Mesenchymal stem cell (in vitro differentiated cells and primary cell): Measurements from ENCODE around the gene ADGRV1.

ENCODE experiments used
- DNase-seq: peaks from one replicate; pipeline ENCODE4 v3.0.0-alpha.2; 2013
- H2AFZ ChIP-seq: one replicate; pipeline ENCODE4 v1.6.1; 2013; ENCODE audit warnings: low read depth, mild to moderate bottlenecking, control low read depth, inconsistent platforms, low read length, moderate library complexity
- H2AK5ac ChIP-seq: 2 replicates; pipeline ENCODE4 v1.6.1; 2013; ENCODE audit warnings: low read length, moderate library complexity, mild to moderate bottlenecking, inconsistent platforms; ENCODE audit not compliant: severe bottlenecking
- H2BK120ac ChIP-seq: one replicate; pipeline ENCODE4 v1.6.1; 2013; ENCODE audit warnings: low read depth, mild to moderate bottlenecking, inconsistent platforms, low read length, moderate library complexity
- H2BK12ac ChIP-seq, 2 experiments: one replicate each; pipeline ENCODE4 v1.6.1; 2013; ENCODE audit warnings: inconsistent platforms in 2 of 2, low read length in 2 of 2, mild to moderate bottlenecking in 2 of 2, moderate library complexity in 2 of 2, control low read depth in 1 of 2
- H2BK15ac ChIP-seq: one replicate; pipeline ENCODE4 v1.6.1; 2013; ENCODE audit warnings: mild to moderate bottlenecking, low read depth, inconsistent platforms; ENCODE audit not compliant: poor library complexity, severe bottlenecking
- H2BK5ac ChIP-seq: 2 replicates; pipeline ENCODE4 v1.6.1; 2013; ENCODE audit warnings: low read depth, mild to moderate bottlenecking, low read length, control low read depth, inconsistent platforms; ENCODE audit not compliant: poor library complexity, severe bottlenecking
- H3K14ac ChIP-seq, 2 experiments: one replicate each; pipeline ENCODE4 v1.6.1; 2013; ENCODE audit warnings: inconsistent platforms in 2 of 2, low read length in 2 of 2, control low read depth in 1 of 2, mild to moderate bottlenecking in 1 of 2, moderate library complexity in 1 of 2
- H3K18ac ChIP-seq, 2 experiments: one replicate each; pipeline ENCODE4 v1.6.1; 2013; ENCODE audit warnings: inconsistent platforms in 2 of 2, low read length in 2 of 2, control low read depth in 1 of 2, low read depth in 1 of 2, mild to moderate bottlenecking in 1 of 2
- H3K23ac ChIP-seq, 2 experiments: one replicate each; pipeline ENCODE4 v1.6.1; 2013; ENCODE audit warnings: inconsistent platforms in 2 of 2, low read length in 2 of 2, mild to moderate bottlenecking in 2 of 2, moderate library complexity in 2 of 2, control low read depth in 1 of 2
- H3K27ac ChIP-seq: 2 replicates; pipeline ENCODE4 v1.5.1; 2013; ENCODE audit warnings: mild to moderate bottlenecking, moderate library complexity, low read length, control low read depth, inconsistent platforms; ENCODE audit not compliant: poor library complexity, severe bottlenecking
- H3K27me3 ChIP-seq, 2 experiments: 2 replicates each; pipeline versions ENCODE4 v1.6.1 to v1.7.0; 2013; ENCODE audit warnings: low read length in 2 of 2, mild to moderate bottlenecking in 2 of 2, moderate library complexity in 2 of 2, control low read depth in 1 of 2, inconsistent platforms in 1 of 2; ENCODE audit not compliant: control insufficient read depth in 1 of 2, insufficient read depth in 1 of 2
- H3K36me3 ChIP-seq, 2 experiments: 2 replicates each; pipeline versions ENCODE4 v1.6.1 to v1.7.0; 2013; ENCODE audit warnings: low read length in 2 of 2, control low read depth in 1 of 2, inconsistent platforms in 1 of 2, low read depth in 1 of 2, mild to moderate bottlenecking in 1 of 2; ENCODE audit not compliant: insufficient read depth in 2 of 2, control insufficient read depth in 1 of 2
- H3K4ac ChIP-seq, 2 experiments: one replicate each; pipeline ENCODE4 v1.6.1; 2013; ENCODE audit warnings: inconsistent platforms in 2 of 2, low read length in 2 of 2, mild to moderate bottlenecking in 2 of 2, moderate library complexity in 2 of 2, control low read depth in 1 of 2, low read depth in 1 of 2
- H3K4me1 ChIP-seq: 2 replicates; pipeline ENCODE4 v1.6.1; 2013; ENCODE audit warnings: low read depth, low read length, control low read depth; ENCODE audit not compliant: control insufficient read depth, insufficient read depth
- H3K4me2 ChIP-seq: 2 replicates; pipeline ENCODE4 v1.6.1; 2013; ENCODE audit warnings: low read length, mild to moderate bottlenecking, inconsistent platforms; ENCODE audit not compliant: poor library complexity, severe bottlenecking
- H3K4me3 ChIP-seq, 2 experiments: 2 replicates each; pipeline versions ENCODE4 v1.5.1 to v1.7.0; 2013; ENCODE audit warnings: low read length in 2 of 2, mild to moderate bottlenecking in 2 of 2, control low read depth in 1 of 2, low read depth in 1 of 2; ENCODE audit not compliant: insufficient read depth in 1 of 2
- H3K79me1 ChIP-seq: replicated peaks from 2 replicates; pipeline ENCODE4 v1.6.1; 2013; ENCODE audit warnings: mild to moderate bottlenecking, control low read depth, low read length, inconsistent platforms; ENCODE audit not compliant: poor library complexity, severe bottlenecking
- H3K9ac ChIP-seq: 2 replicates; pipeline ENCODE4 v1.7.0; 2013; ENCODE audit warnings: mild to moderate bottlenecking, low read length, moderate library complexity
- H3K9me3 ChIP-seq: 2 replicates; pipeline ENCODE4 v1.7.0; 2013; ENCODE audit warnings: mild to moderate bottlenecking, low read length; ENCODE audit not compliant: control insufficient read depth
- H4K8ac ChIP-seq: one replicate; pipeline ENCODE4 v1.6.1; 2013; ENCODE audit warnings: inconsistent platforms, mild to moderate bottlenecking, low read length, moderate library complexity
- H4K91ac ChIP-seq: one replicate; pipeline ENCODE4 v1.6.1; 2013; ENCODE audit warnings: mild to moderate bottlenecking, low read length, inconsistent platforms
- WGBS: methylation state at CpG from one replicate; pipeline ENCODE4 v1.1.7; 2013; ENCODE audit warnings: mixed read lengths; 5-methylcytosine and 5-hydroxymethylcytosine counted together

The ADGRV1 gene

DNA sequence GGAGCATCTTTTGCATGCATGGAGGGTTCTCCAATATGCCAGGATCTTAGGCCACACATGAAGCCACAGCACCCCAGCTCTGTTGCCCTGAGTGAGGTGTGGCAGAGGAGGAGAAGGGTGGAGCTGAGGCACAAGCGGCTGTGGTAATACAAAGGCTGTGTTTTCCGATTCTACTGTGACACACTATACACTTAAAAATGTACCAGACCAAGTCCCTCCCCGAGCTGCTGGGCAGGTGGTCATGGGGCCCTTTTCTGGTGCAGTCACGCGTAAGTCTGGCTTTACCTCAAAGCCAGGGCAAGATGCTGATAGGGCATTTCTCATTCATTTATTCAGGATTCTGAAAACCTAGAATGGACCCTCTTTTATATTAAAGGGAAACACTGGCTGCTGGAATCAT, 3.7 kb downstream of the ADGRV1 start:
- Histone ChIP-seq H4K8ac (no peak overlapping the region), H2AK5ac (no peak overlapping the region), H2BK15ac (no peak overlapping the region), H3K23ac (no peak overlapping the region), H3K9me3 (no peaks in the 10 kb centered on the region), H3K27ac (no peak overlapping the region), H3K4me3 (no peak overlapping the region), H3K4me1 (peaks cover 8% of the 10 kb centered on the region), H3K27me3 (peaks cover 24 to 45% of the 10 kb centered on the region in 2 experiments), H3K36me3 (no peaks in the 10 kb centered on the region), H3K18ac (no peak overlapping the region), H4K91ac (no peak overlapping the region), H3K9ac (no peak overlapping the region), H3K4ac (no peak overlapping the region), H3K79me1 (no peaks in the 10 kb centered on the region), H2BK120ac (no peak overlapping the region), H3K14ac (no peak overlapping the region), H2BK12ac (no peak overlapping the region), H2AFZ (no peak overlapping the region), H3K4me2 (no peak overlapping the region), H2BK5ac (no peak overlapping the region)
- DNase-seq = no peak
- 59% methylated on average over 4 of the region's 5 CpGs for WGBS

DNA sequence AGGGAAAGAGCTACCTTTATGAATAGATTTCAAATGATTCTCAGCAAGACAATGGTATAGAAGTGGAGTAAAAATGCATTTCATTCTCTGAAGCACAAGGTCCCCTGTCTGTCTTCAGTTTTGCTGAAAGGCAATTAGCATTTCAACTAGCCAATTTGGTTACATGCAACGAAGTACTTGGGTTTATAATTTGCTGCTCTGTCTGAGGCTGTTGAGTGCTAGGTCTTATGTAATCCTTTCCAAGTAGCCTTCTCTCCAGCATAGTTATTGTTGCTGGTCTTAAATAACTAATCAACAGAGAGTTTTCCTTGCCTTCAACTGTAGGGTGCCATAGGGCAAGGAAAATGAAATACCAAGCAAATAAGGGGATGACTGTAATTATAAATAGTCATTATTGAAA, 4.5 kb downstream of the ADGRV1 start:
- H2BK120ac ChIP-seq = no peak overlapping the region
- H3K4me1 ChIP-seq = peaks cover 8% of the 10 kb centered on the region
- H2BK15ac ChIP-seq = no peak overlapping the region
- H3K4ac ChIP-seq = no peak overlapping the region
- no peak overlapping the region for H3K14ac ChIP-seq
- WGBS = 40% methylated on average over 1 of the region's 1 CpG
- no peaks in the 10 kb centered on the region for H3K79me1 ChIP-seq
- H3K9me3 ChIP-seq = no peaks in the 10 kb centered on the region
- H3K9ac ChIP-seq = no peak overlapping the region
- H4K91ac ChIP-seq = no peak overlapping the region
- H3K4me2 ChIP-seq = no peak overlapping the region
- H2AFZ ChIP-seq = no peak overlapping the region
- H3K18ac ChIP-seq = no peak overlapping the region
- DNase-seq = no peak
- H2BK12ac ChIP-seq = no peak overlapping the region
- H2BK5ac ChIP-seq = no peak overlapping the region
- H3K27ac ChIP-seq = no peak overlapping the region
- no peak overlapping the region for H3K4me3 ChIP-seq
- peaks cover 16 to 38% of the 10 kb centered on the region in 2 experiments for H3K27me3 ChIP-seq
- H3K23ac ChIP-seq = no peak overlapping the region
- no peak overlapping the region for H4K8ac ChIP-seq
- H3K36me3 ChIP-seq = no peaks in the 10 kb centered on the region
- no peak overlapping the region for H2AK5ac ChIP-seq

DNA sequence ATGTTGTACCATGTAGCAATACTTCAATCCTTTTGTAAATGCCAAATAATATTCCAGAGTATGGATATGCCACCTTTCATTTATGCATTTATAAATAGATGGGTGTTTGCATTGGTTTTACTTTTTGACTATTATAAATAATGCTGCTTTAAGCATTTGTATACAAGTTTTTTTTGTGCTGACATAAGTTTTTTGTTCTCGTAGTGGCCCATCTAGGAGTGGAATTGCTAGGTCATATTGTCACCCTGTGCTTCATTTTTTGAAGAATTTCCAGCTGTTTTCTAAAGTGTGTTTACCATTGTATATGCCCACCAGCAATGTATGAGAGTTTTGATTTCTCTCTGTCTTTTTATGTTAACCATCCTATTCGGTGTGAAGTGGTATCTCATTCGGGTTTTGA, 6.9 kb downstream of the ADGRV1 start:
- no peak overlapping the region for H2BK120ac ChIP-seq
- no peak overlapping the region for H3K4me2 ChIP-seq
- no peak overlapping the region for H2BK12ac ChIP-seq
- H2AFZ ChIP-seq = no peak overlapping the region
- no peaks in the 10 kb centered on the region for H3K9me3 ChIP-seq
- no peak overlapping the region for H2BK15ac ChIP-seq
- no peak overlapping the region for H3K14ac ChIP-seq
- 90% methylated on average over 3 of the region's 3 CpGs for WGBS
- no peak overlapping the region for H3K23ac ChIP-seq
- no peak overlapping the region for H2BK5ac ChIP-seq
- no peak overlapping the region for H3K9ac ChIP-seq
- DNase-seq = no peak
- H3K36me3 ChIP-seq = no peaks in the 10 kb centered on the region
- H3K79me1 ChIP-seq = no peaks in the 10 kb centered on the region
- H2AK5ac ChIP-seq = no peak overlapping the region
- H4K8ac ChIP-seq = no peak overlapping the region
- no peaks in the 10 kb centered on the region for H3K4me1 ChIP-seq
- H3K27ac ChIP-seq = no peak overlapping the region
- peaks cover 5 to 15% of the 10 kb centered on the region in 2 experiments for H3K27me3 ChIP-seq
- no peak overlapping the region for H4K91ac ChIP-seq
- no peak overlapping the region for H3K18ac ChIP-seq
- no peak overlapping the region for H3K4ac ChIP-seq
- no peak overlapping the region for H3K4me3 ChIP-seq

DNA sequence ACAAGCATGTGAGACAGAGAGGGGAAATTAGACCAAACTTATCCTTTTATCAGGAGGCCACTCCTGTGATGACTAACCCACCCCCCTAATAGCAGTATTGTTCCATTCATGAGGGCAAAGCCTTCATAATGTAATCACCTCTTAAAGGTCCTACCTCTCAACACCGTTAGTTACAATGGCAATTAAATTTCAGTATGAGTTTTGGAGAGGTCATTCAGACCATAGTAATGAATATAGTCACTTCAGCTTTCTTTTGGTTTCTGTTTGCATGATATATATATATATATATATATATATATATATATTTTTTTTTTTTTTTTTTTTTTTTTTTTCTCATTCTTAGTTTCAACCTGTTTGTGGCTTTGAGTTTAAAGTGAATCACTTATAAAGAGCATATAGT, 10.5 kb downstream of the ADGRV1 start:
- no peak overlapping the region for H2BK12ac ChIP-seq
- no peaks in the 10 kb centered on the region for H3K4me1 ChIP-seq
- WGBS = no CpG with 5 or more reads among the region's 1 CpG
- no peak for DNase-seq
- no peak overlapping the region for H2BK5ac ChIP-seq
- no peaks in the 10 kb centered on the region for H3K79me1 ChIP-seq
- no peak overlapping the region for H3K4me2 ChIP-seq
- H3K18ac ChIP-seq = no peak overlapping the region
- no peak overlapping the region for H3K4ac ChIP-seq
- no peak overlapping the region for H2AK5ac ChIP-seq
- H3K27ac ChIP-seq = no peak overlapping the region
- H2BK15ac ChIP-seq = no peak overlapping the region
- H4K91ac ChIP-seq = no peak overlapping the region
- H3K36me3 ChIP-seq = no peaks in the 10 kb centered on the region
- H3K14ac ChIP-seq = no peak overlapping the region
- H3K23ac ChIP-seq = no peak overlapping the region
- no peaks in the 10 kb centered on the region for H3K27me3 ChIP-seq
- no peak overlapping the region for H3K4me3 ChIP-seq
- H2BK120ac ChIP-seq = no peak overlapping the region
- peaks cover 5% of the 10 kb centered on the region for H3K9me3 ChIP-seq
- no peak overlapping the region for H3K9ac ChIP-seq
- no peak overlapping the region for H4K8ac ChIP-seq
- no peak overlapping the region for H2AFZ ChIP-seq
